GM12878 (cell line): Measurements from ENCODE around the gene FLYWCH2. TPM values are rescaled to one million over a fixed set of nuclear protein-coding genes. Genes with fewer than 3 reads are reported as not detected.

Experiments
- ATAC-seq: fragments of 200-7000 bp; cut with Tn5 transposase; 3 replicates; pipeline ENCODE4 v1.9.1; 2020; ENCODE audit warnings: mild to moderate bottlenecking, moderate library complexity
- BruUV-seq: library from RNA; stranded (reverse); fragments of 400-500 nt; replicated peaks from 2 replicates; lab custom pipeline; 2021; lab: Mats Ljungman, UMichigan
- CTCF ChIA-PET: fragments of 300-600 bp; sonication (Branson Sonifier 250); formaldehyde crosslinking; extraction: SDS; loops from one replicate; lab custom pipeline; 2021; ENCODE audit warnings: inconsistent platforms; lab: Yijun Ruan, JAX
- POLR2A ChIA-PET: fragments of 350-600 bp; formaldehyde crosslinking; extraction: SDS; loops from one replicate; lab custom pipeline; 2021; ENCODE audit warnings: inconsistent platforms; lab: Charles Lee
- RAD21 ChIA-PET: fragments of 300-600 bp; sonication (Branson Sonifier 250); formaldehyde crosslinking; loops from one replicate; lab custom pipeline; 2023; ENCODE audit warnings: antibody characterized with exemption; ENCODE audit not compliant: unreplicated experiment; lab: Charles Lee
- SMC1A ChIA-PET: fragments of 300-600 bp; sonication (Branson Sonifier 250); formaldehyde crosslinking; loops from one replicate; lab custom pipeline; 2023; ENCODE audit not compliant: unreplicated experiment, uncharacterized antibody; lab: Charles Lee
- DNase-seq: peaks from one replicate; pipeline ENCODE4 v3.0.0-alpha.2; 2011; ENCODE audit warnings: low read depth, low spot score
- FAIRE-seq: peaks from 3 replicates; lab custom pipeline; 2011; peaks lifted over from hg19 to GRCh38; lab: Jason Lieb, UNC
- H2AFZ ChIP-seq: 2 replicates; pipeline ENCODE4 v1.6.0; 2011; ENCODE audit warnings: low read depth, low read length, control low read depth; ENCODE audit not compliant: control insufficient read depth
- H3K27ac ChIP-seq: 2 replicates; pipeline ENCODE4 v1.5.1; 2011; ENCODE audit warnings: control low read depth; ENCODE audit not compliant: control insufficient read depth, insufficient read depth
- H3K27me3 ChIP-seq, 2 experiments: replicated peaks in 1 of 2; 2 replicates each; pipeline versions ENCODE4 v1.6.0 to v1.6.1; 2011; ENCODE audit warnings: low read length in 1 of 2; ENCODE audit not compliant: control insufficient read depth in 2 of 2, insufficient read depth in 2 of 2
- H3K36me3 ChIP-seq, 2 experiments: 2 replicates each; pipeline ENCODE4 v1.5.1; 2011; ENCODE audit warnings: low read length in 1 of 2; ENCODE audit not compliant: control insufficient read depth in 2 of 2, insufficient read depth in 2 of 2
- H3K4me1 ChIP-seq: 2 replicates; pipeline ENCODE4 v1.6.1; 2011; ENCODE audit warnings: mild to moderate bottlenecking, low read length, moderate library complexity, mixed read lengths; ENCODE audit not compliant: control insufficient read depth, insufficient read depth
- H3K4me2 ChIP-seq: 2 replicates; pipeline ENCODE4 v1.6.0; 2011; ENCODE audit warnings: control low read depth; ENCODE audit not compliant: control insufficient read depth, insufficient read depth
- H3K4me3 ChIP-seq: fragments of 200-600 bp; sonication (generic); 2 replicates; pipeline ENCODE4 v1.5.1; 2016
- H3K79me2 ChIP-seq: 2 replicates; pipeline ENCODE4 v1.6.0; 2011; ENCODE audit warnings: low read length; ENCODE audit not compliant: control insufficient read depth, insufficient read depth
- H3K9ac ChIP-seq: 2 replicates; pipeline ENCODE4 v1.8.0; 2011; ENCODE audit warnings: low read length, control low read depth, mixed read lengths; ENCODE audit not compliant: control insufficient read depth, insufficient read depth
- H3K9me3 ChIP-seq: replicated peaks from 3 replicates; pipeline ENCODE4 v1.5.1; 2011; ENCODE audit warnings: mild to moderate bottlenecking, low read length; ENCODE audit not compliant: control insufficient read depth, insufficient read depth
- H4K20me1 ChIP-seq: 2 replicates; pipeline ENCODE4 v1.6.0; 2011; ENCODE audit not compliant: control insufficient read depth, insufficient read depth
- ASH2L ChIP-seq: fragments of 300-600, 200-600 bp; sonication (generic); IDR thresholded peaks from 2 replicates; pipeline ENCODE4 v1.6.1; 2017; ENCODE audit warnings: low read depth, mild to moderate bottlenecking, borderline replicate concordance
- ATF2 ChIP-seq: IDR thresholded peaks from 2 replicates; pipeline ENCODE4 v1.6.1; 2012; ENCODE audit warnings: low read length, inconsistent platforms
- BCL3 ChIP-seq: IDR thresholded peaks from 2 replicates; pipeline ENCODE4 v1.6.1; 2011; ENCODE audit warnings: borderline replicate concordance, low read depth, mild to moderate bottlenecking, moderate library complexity, low read length; ENCODE audit not compliant: insufficient read depth, poor library complexity, severe bottlenecking
- CHD2 ChIP-seq: IDR thresholded peaks from 2 replicates; pipeline ENCODE4 v1.6.1; 2011; ENCODE audit warnings: low read depth, low read length, improper control_type of control experiment, borderline replicate concordance
- CREB1 ChIP-seq: IDR thresholded peaks from 2 replicates; pipeline ENCODE4 v1.6.1; 2012; ENCODE audit warnings: low read depth, mild to moderate bottlenecking, inconsistent platforms
- ELK1 ChIP-seq: IDR thresholded peaks from 2 replicates; pipeline ENCODE4 v1.6.1; 2012; ENCODE audit warnings: low read depth, low read length, improper control_type of control experiment
- FOS ChIP-seq: IDR thresholded peaks from 3 replicates; pipeline ENCODE4 v1.6.1; 2011; ENCODE audit warnings: borderline replicate concordance; ENCODE audit not compliant: insufficient read length; ENCODE audit errors: extremely low read depth
- JUNB ChIP-seq: IDR thresholded peaks from 2 replicates; pipeline ENCODE4 v1.6.1; 2016; ENCODE audit warnings: antibody characterized with exemption, mild to moderate bottlenecking
- NKRF ChIP-seq: fragments of 450-650 bp; conservative IDR thresholded peaks from 2 replicates; pipeline ENCODE4 v1.6.1; 2017; ENCODE audit warnings: mild to moderate bottlenecking, moderate library complexity
- NR2C2 ChIP-seq: IDR thresholded peaks from 2 replicates; pipeline ENCODE4 v1.6.1; 2011; ENCODE audit warnings: borderline replicate concordance, low read depth; ENCODE audit not compliant: control insufficient read depth, insufficient read length
- NRF1 ChIP-seq: conservative IDR thresholded peaks from 2 replicates; pipeline ENCODE4 v1.6.1; 2011; ENCODE audit warnings: mild to moderate bottlenecking, low read depth, low read length, improper control_type of control experiment
- POLR2A ChIP-seq: IDR thresholded peaks from 2 replicates; pipeline ENCODE4 v1.6.1; 2011; ENCODE audit warnings: low read depth, mild to moderate bottlenecking, low read length
- SMAD5 ChIP-seq: IDR thresholded peaks from 2 replicates; pipeline ENCODE4 v1.6.1; 2016; ENCODE audit warnings: antibody characterized with exemption, low read depth
- TAF1 ChIP-seq: IDR thresholded peaks from 2 replicates; pipeline ENCODE4 v1.6.1; 2011; ENCODE audit warnings: mild to moderate bottlenecking, low read depth, low read length, borderline replicate concordance
- WGBS: methylation state at CpG from one replicate; pipeline ENCODE4 v1.1.6; 2016; ENCODE audit warnings: low lambda C conversion rate; ENCODE audit not compliant: insufficient replicate concordance, insufficient coverage; ENCODE audit errors: missing lambda C conversion rate; 5-methylcytosine and 5-hydroxymethylcytosine counted together
- in situ Hi-C: fragments of 300-500 bp; cut with MboI; formaldehyde crosslinking; loops from 9 replicates; pipeline ENCODE4 v1.14.3; 2018; ENCODE audit warnings: mixed read lengths
- intact Hi-C: fragments of 100-400 bp; cut with micrococcal nuclease; formaldehyde crosslinking; loops from one replicate; pipeline ENCODE4 v1.14.2; 2022; ENCODE audit not compliant: unreplicated experiment
- polyA plus RNA-seq, 11 experiments: library from polyadenylated mRNA; depleted of rRNA in 4 of 11; unstranded in 6 of 11; stranded (reverse) in 5 of 11; fragments of >200 nt; fragmentation: Nextera tagmentation in 4 of 11; fragmentation: Illumina TruSeq in 1 of 11; extraction: Ambion mirVana in 4 of 11; extraction: Trizol in 1 of 11; gene quantifications; 1 replicate in 1 of 11; 2 replicates in 10 of 11; pipeline versions ENCODE4 v1.2.1 to v1.2.3, GENCODE V29; 2011 to 2016; ENCODE audit warnings: inconsistent platforms in 2 of 11, missing spikeins in 2 of 11, low read depth in 1 of 11
- total RNA-seq, 4 experiments: library from RNA; depleted of rRNA in 3 of 4; stranded (reverse); fragments of >200 nt in 3 of 4; fragmentation: Illumina TruSeq in 1 of 4; extraction: Trizol in 1 of 4; gene quantifications; 2 replicates each; pipeline versions ENCODE4 v1.2.1 to v1.2.3, GENCODE V29; 2013 to 2021
- TF ChIP-seq, protein P1 (sequence below): fragments of 450-650 bp; IDR thresholded peaks from 2 replicates; pipeline ENCODE4 v1.6.1; 2016; ENCODE audit warnings: mild to moderate bottlenecking

Gene FLYWCH2
- total and polyA plus RNA-seq, 10 of the 15 experiments (the other 5 are each of a cell fraction or from before 2014, with no cell fraction given) = 0.27 to 43.1 (median 17.7) TPM

- Histone ChIP-seq H3K9me3 (no peaks in the 10 kb centered on the region), H2AFZ (peak overlapping the region; percentile 92), H3K27me3 (no peaks in the 10 kb centered on the region), H3K9ac (peak overlapping the region; percentile 76), H4K20me1 (no peaks in the 10 kb centered on the region), H3K79me2 (no peaks in the 10 kb centered on the region), H3K4me2 (peak overlapping the region; percentile 84), H3K4me1 (peaks cover 6% of the 10 kb centered on the region), H3K36me3 (no peaks in the 10 kb centered on the region), H3K27ac (peak overlapping the region; percentile 63; the same call in 1 of the 2 replicates), H3K4me3 (peak overlapping the region; percentile 75)
- under 1% methylated on average over 46 of the region's 51 CpGs for WGBS
- no TSS peak for BruUV-seq
- ChIA-PET SMC1A (interaction anchor here (0.7 to 0.9 kb wide), 2 partner anchors 22 to 34 kb away, joined by 3 read pairs; partner anchors contain the start of gene FLYWCH2), RAD21 (interaction anchor here (0.6 to 1.2 kb wide), 6 partner anchors 15 to 133 kb away, joined by 3 to 8 read pairs (median 3); partner anchors contain the start of gene FLYWCH2), POLR2A (interaction anchor here (0.6 to 2.6 kb wide), 4 partner anchors 11 to 62 kb away, joined by 3 to 12 read pairs (median 3); partner anchors contain the start of gene FLYWCH2), CTCF (interaction anchor here (0.7 to 4.3 kb wide), 8 partner anchors 8 to 750 kb away, joined by 3 to 29 read pairs (median 12); partner anchors contain the start of gene TRAF7)
- DNase-seq (peak; percentile 94), FAIRE-seq (peak; percentile 97), ATAC-seq (peak; percentile 91)
- in situ Hi-C loops (no loop called here), intact Hi-C loops (loop anchor here (2.0 to 5.0 kb wide), 4 partner anchors 13 to 77 kb away; partner anchors contain the start of genes FLYWCH2, KREMEN2 and PKMYT1)
- peak; percentile 81; the same call in 1 of the 2 replicates for TF ChIP-seq TAF1
- TF ChIP-seq, protein P1, sequence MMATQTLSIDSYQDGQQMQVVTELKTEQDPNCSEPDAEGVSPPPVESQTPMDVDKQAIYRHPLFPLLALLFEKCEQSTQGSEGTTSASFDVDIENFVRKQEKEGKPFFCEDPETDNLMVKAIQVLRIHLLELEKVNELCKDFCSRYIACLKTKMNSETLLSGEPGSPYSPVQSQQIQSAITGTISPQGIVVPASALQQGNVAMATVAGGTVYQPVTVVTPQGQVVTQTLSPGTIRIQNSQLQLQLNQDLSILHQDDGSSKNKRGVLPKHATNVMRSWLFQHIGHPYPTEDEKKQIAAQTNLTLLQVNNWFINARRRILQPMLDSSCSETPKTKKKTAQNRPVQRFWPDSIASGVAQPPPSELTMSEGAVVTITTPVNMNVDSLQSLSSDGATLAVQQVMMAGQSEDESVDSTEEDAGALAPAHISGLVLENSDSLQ = peak; percentile 53; the same call in 1 of the 2 replicates
- peak; percentile 56 for TF ChIP-seq CHD2
- no peak for TF ChIP-seq ASH2L
- TF ChIP-seq SMAD5 = peak; percentile 74; the same call in 1 of the 2 replicates
- TF ChIP-seq ELK1 = no peak
- no peak for TF ChIP-seq BCL3
- peak; percentile 94 for TF ChIP-seq POLR2A
- TF ChIP-seq NRF1 = no peak
- TF ChIP-seq NKRF = peak; percentile 56
- TF ChIP-seq FOS = peak; percentile 72
- no peak for TF ChIP-seq JUNB
- no peak for TF ChIP-seq NR2C2
- peak; percentile 26; the same call in 1 of the 2 replicates for TF ChIP-seq CREB1
- TF ChIP-seq ATF2 = no peak
Observed at GRCh38 chr16:2905241-2905987, 22.4 kb downstream of the FLYWCH2 start.
